T1000 (cell line): ENCODE data around the gene MAPK1.
"Not testable (repeated sequence)": the region's sequence is repeated elsewhere in the genome, so short reads cannot be mapped to it uniquely, and the experiment has no call there.

ENCODE experiments used
- DNase-seq: peaks from one replicate; lab custom pipeline; 2025; ENCODE audit warnings: mixed read lengths; lab: John Stamatoyannopoulos, UW

The MAPK1 gene

DNA sequence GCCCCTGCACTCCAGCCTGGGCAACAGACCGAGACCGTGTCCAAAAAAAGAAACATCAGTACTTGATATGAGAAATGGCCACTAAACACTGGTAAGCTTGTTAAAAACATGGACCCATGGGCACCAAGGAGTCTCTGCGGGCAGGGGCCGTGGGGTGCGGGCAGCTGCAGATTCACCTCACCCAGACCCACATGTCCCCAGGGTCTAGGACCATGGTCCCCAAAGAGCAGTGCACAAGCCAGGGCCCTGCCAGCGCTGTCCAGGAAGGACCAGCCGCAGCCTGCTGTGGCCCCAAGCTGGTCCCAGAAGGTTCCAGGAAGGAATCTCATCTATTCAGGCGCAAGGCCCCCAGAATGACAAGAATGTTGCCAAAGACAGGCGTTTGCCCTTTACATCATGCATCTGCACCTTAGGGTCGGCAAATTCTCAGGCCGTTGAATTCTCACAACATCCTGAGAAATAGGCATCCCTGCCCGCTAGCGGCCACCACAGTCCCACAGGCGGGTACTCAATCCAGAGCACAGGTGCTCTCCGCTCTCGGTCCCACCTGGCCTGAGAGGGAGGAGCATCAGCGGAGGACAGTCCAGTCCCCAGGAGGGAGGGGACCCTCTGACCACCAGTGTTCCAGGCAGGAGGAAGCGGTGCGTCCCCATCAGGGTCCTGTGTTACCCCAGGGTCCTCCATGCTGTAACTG lies 141.3 kb downstream of the MAPK1 start:
- no peak for DNase-seq

DNA sequence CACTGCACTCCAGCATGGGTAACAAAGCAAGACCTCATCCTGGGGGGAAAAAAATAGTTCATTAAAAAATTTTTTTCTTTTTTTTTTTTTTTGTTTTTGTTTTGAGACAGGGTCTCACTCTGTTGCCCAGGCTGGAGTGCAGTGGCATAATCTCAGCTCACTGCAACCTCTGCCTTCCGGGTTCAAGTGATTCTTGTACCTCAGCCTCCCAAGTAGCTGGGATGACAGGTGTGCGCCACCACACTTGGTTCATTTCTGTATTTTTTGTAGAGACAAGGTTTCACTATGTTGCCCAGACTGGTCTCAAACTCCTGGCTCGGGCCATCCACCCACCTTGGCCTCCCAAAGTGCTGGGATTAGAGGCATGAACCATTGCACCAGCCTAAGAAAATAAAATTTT lies 142.9 kb downstream of the MAPK1 start:
- DNase-seq: not testable (repeated sequence)

DNA sequence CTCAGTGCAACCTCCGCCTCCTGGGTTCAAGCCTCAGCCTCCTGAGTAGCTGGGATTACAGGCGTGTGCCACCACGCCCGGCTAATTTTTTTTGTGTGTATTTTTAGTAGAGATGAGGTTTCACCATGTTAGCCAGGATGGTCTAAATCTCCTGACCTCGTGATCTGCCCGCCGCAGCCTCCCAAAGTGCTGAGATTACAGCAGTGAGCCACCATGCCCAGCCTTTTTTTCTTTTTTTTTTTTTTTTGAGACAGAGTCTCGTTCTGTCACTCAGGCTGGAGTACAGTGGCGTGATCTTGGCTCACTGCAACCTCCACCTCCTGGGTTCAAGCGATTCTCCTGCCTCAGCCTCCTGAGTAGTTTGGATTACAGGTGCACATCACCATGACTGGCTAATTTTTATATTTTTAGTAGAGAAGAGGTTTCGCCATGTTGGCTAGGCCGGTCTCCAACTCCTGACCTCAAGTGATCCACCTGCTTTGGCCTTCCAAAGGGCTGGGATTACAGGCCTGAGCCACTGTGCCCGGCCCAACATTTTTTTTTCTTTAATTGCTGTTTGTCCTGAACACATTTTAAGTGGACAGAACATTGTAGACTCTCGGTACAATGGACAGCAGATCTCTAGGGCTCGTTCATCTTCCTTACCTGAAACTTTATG lies 146.1 kb downstream of the MAPK1 start:
- not testable (repeated sequence) for DNase-seq

DNA sequence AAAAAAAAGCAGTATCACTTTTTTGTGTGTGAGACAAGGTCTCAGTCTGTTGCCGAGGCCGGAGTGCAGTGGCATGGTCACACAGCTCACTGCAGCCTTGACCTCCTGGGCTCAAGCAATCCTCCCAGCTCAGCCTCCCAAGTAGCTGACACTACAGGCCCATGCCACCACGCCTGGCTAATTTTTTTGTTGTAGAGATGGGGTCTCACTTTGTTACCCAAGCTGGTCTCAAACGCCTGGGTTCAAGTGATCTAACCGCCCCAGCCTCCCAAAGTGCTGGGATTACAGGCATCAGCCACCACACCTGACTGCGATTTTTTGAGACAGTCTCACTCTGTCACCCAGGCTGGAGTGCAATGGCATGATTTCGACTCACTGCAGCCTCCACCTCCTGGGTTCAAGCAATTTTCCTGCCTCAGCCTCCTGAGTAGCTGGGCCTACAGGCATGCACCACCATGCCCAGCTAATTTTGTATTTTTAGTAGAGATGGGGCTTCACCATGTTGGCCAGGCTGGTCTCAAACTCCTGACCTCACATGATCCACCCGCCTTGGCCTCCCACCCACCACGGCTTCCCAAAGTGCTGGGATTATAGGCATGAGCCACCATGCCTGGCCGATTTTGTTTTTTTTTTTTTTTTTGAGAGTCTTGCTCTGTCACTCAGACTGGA lies 147.1 kb downstream of the MAPK1 start:
- not testable (repeated sequence) for DNase-seq

DNA sequence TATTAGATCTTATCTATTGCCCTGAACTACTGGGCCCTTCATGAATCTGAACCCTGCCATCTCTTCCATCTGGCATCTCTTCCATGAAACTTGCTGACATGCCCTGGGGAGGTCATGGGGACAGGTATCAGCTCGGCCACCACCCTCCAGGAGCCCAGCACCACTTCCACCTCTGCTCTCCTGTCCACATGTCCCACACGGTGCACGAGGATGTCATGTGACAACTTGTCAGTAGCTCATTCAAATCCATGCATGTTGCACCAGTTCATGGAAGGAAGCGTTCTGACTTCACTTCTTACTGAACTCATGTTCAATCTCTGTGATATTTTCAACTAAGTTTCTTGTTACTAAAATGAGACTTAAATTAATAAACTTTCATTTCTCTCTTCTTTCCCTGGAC lies 148.4 kb downstream of the MAPK1 start:
- no peak for DNase-seq

DNA sequence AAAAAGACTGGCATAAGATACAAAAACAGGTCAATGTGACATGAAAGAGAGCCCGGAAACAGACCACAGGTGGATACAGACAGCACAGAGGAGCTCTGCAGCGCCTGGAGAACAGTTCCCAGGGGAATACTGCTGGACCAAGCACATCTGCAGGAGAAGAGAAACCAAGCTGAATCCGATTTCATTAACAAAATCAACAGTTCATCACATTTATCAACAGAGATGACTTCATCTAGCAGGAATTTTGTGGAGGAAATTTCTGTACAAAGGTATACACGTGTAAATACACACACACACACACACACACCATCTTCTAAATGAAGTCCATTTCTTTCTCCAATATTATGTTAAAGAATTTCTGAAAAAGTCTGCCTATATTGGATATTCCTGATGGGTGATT lies 148.9 kb downstream of the MAPK1 start:
- no peak for DNase-seq

DNA sequence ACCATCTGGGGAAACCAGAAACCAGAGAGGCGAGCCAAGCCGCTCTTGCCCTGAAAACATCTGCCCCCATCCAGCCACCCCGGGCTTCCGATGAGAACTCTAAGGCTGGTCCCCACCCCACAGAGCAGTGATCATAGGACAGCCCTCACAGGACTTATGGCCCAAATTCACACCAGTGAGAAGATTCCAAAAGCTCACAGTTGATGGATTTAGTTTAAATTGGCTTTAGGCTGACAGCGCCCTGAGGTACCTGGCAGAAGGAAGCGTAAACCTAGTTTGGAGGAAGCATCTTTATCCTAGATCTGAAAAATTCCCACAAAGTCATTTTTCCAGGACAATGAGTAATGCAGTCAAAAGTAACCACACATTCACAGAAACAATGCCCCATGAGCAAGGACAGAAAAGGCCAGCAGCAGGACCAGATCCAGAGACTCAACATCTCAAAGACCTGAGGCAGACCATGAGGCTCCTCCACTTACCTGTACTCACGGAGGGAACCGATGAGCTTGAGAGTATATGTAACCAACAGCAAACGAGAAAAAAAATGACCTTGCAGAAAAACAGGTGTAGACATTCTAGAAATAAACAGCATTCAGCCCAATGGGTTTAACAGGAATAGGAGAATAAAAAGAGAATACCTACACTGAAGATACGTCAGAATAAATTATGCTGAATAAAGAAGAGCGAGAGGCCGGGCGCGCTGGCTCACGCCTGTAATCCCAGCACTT lies 150.9 kb downstream of the MAPK1 start:
- DNase-seq: not testable (repeated sequence)

DNA sequence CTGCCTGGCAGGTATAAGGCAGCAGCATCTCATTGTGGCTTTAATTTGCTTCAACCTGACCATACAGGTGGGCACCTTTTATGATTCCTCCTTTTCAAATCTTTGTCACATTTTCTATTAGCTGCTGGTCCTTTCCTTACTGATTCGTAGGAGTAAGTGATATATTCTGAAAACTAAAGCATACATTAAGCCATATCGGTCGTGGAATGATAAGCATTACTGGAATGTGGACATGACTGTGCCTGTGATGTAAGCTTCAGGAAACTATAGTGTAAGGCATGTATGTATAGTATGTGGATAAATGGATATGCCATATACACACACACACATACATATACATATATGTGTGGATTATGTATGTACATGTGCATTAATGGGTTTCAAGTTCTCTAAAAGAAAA lies 152.7 kb downstream of the MAPK1 start:
- DNase-seq: no peak

DNA sequence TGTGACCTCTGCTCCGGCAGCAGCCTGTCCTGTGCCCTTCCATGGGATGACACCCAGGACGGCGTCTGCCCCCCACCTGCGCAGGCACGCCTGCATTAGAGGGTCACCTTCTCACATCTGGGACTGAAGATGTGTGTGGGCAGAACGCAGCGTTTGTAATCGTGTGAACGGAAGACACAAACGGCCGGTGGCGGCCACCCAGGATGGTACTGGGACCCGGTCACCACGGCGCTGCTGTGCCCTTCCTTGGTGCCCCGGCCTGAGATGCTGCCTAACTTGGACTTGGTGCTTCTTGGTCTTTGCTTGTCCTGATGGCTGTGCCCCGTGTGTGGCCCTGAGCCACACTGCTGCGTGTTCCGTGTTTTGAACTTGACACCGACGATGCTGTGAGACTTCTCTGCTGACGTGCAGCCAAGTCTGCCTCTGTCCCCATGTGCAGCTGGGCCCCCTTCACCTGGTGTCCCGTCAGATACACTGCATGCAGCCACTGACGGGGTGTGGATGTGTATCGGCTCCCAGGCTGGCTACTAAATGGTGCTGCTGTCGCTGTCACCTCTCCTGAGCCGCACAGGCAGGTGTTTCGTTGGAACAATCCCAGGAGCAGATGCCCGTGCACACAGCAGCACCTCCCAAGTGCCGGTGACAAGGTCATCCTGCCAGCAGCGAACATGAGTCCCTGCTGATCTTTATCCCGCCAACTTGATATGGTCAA lies 153.2 kb downstream of the MAPK1 start:
- DNase-seq: no peak

DNA sequence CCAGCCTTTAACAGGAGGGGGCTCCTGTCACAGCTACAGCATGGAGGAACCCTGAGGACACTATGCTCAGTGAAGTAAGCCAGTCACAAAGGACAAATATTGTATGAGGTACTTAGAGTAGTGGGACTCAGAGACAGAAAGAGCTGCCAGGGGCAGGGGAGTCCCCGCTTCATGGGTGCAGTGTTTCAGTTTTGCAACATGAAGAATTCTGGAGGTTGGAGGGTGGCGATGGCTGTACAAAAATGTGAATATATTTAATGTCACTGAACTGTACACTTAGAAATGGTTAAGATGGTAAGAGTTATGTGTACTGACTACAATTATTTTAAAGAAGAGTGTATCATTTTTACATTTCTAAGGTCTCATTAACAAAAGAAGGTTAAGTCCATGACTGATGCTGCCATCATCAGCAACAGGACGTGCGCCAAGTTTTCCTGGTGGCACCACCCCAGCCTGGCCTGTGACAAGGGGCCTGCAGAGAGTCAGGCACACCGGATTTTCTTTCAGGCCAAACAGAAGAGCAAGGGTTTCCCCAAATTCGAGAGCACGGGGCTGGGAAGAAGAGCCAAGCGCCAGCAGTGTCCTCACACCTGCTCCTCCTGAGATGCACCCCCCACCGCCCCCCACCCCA lies 153.9 kb downstream of the MAPK1 start:
- no peak for DNase-seq

DNA sequence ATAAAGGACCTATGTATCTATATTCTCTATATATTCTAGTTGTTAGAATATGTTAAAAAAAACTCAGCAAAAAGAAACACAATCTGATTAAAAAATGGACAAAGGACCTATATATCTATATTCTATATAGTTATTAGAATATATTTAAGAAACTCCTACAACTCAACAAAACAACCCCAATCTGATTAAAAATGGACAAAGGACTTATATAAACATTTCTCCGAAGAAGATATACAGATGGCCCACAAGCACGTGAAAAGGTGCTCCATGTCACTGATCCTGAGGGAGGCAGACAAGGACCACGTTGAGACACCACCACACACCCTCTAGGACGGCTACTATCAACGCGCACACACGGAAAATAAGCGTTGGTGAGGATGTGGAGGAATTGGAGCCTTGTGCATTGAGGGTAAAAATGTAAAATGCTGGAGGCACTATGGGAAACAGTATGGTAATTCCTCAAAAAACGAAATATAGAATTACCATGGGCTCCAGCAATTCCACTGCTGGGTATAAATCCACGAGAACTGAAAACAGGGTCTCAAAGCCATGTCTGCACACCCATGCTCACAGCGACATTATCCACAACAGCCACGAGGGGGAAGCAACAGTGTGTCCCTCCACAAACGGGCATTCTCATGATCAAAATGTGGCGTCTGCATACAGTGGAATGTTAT lies 154.6 kb downstream of the MAPK1 start:
- peak; percentile 20 for DNase-seq

DNA sequence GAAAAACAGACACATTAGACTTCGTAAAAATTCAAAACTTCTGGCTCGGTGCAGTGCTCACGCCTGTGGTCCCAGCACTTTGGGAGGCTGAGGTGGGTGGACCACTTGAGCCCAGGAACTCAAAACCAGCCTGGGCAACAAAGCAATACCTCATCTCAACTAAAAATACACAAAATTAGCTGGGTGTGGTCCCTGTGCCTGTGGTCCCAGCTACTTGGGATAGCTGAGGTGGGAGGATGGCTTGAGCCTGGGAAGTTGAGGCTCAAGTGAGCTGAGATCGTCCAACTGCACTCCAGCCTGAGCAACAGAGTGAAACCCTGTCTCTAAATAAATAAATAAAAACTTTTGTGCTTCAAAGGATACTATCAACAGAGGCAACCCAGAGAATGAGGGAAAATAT lies 155.6 kb downstream of the MAPK1 start:
- DNase-seq: no peak

DNA sequence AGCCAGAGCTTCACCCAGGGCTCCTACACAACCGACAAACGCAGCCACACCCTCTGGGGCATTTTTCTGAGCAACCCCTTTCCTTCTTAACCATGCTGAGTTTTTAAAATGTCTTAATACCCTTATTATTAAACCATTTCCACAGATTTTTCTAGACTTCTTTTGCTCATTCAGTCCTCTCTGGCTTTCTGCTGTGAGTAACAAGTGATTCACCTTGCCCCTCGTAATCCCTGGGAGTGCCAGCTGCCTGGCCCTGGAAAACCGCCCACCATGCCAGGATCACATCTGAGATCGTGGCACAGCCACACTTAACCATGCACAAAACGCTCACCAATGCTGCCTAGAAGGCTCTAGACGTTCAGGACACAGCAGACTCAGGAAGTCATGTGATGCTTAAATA lies 157.3 kb downstream of the MAPK1 start:
- DNase-seq: peak; percentile 3

DNA sequence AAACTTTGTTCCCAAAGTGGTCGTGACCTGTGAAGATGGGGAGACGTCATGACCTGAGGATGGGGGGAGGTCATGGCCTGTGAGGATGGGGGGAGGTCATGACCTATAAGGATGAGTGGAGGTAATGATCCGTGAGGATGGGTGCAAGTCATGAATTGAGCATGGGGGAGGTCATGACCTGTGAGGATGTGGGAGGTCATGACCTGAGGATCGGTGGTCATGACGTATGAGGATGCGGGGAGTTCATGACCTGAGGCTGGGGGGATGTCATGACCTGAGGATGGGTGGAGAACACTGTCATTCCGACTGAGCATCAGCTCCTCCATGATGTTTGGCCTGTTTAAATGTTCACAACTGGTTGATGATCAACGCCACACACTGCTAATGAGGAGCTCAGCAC lies 157.8 kb downstream of the MAPK1 start:
- DNase-seq: no peak

DNA sequence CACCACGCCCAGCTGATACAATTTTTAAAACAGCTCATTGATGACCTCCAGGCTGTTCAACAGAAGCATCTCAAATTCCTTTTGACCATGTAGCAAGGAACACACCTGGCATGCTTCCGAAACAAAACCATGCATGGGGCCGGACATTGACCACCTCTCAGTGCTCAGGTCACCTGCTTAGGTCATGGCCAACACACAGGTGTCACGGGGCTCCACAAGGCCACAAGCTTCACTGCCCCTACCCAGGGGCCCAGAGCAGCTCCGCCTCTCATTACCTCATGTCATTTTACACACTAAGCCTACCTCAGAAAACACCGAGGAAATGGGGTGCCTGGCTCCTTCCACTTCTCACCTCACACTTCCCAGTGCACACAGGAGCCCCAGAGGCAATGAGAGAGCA lies 158.5 kb downstream of the MAPK1 start:
- no peak for DNase-seq

DNA sequence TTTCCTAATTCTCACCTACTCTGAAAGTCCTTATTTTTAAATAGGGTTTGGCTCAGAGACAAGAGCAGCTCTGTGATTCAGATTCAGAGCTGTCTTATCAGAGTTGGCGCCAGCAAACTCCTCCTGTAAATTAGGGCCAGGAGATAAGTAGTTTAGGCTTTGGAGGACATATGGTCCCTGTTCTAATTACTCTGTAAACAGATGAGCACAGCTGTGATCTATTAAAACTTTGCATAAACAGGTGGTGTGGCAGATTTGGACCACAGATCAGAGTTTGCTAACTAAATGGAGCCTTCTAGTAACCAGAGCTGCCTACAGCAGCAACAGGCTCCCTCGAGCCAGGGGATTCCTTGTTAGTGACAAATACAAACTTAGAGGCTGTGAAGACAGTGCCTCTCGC lies 159.8 kb downstream of the MAPK1 start:
- DNase-seq: no peak
